Caco-2 (cell line): ENCODE data around the gene NRP1. TPM values are rescaled to one million over a fixed set of nuclear protein-coding genes. Genes with fewer than 3 reads are reported as not detected.
A peak's percentile ranks its signal among the peaks of the same experiment; 100 is the strongest.

Source experiments
- BruUV-seq: library from RNA; stranded (reverse); fragments of 400-500 nt; replicated peaks from 2 replicates; lab custom pipeline; 2021; lab: Mats Ljungman, UMichigan
- CTCF ChIA-PET: fragments of 300-600 bp; sonication (Branson Sonifier 250); formaldehyde crosslinking; loops from one replicate; lab custom pipeline; 2022; ENCODE audit warnings: antibody characterized with exemption; lab: Charles Lee
- POLR2A ChIA-PET: fragments of 300-600 bp; sonication (Branson Sonifier 250); formaldehyde crosslinking; loops from one replicate; lab custom pipeline; 2022; ENCODE audit warnings: antibody characterized with exemption; lab: Charles Lee
- DNase-seq, 2 experiments: peaks; one replicate each; pipeline versions ENCODE4 v3.0.0 to v3.0.0-alpha.2; 2020 to 2022
- H3K27me3 ChIP-seq: replicated peaks from 2 replicates; pipeline ENCODE4 v1.6.0; 2011; ENCODE audit warnings: low read length; ENCODE audit not compliant: control insufficient read depth, insufficient read depth
- H3K36me3 ChIP-seq: 2 replicates; pipeline ENCODE4 v1.5.1; 2011; ENCODE audit warnings: low read length; ENCODE audit not compliant: control insufficient read depth, insufficient read depth
- H3K4me1 ChIP-seq: fragments of 250-450 bp; sonication (Bioruptor Pico); 2 replicates; pipeline ENCODE4 v1.5.1; 2020; ENCODE audit warnings: mild to moderate bottlenecking
- H3K4me3 ChIP-seq: 2 replicates; pipeline ENCODE4 v1.5.1; 2011; ENCODE audit warnings: low read depth, mild to moderate bottlenecking, control low read depth, low read length
- H3K9me3 ChIP-seq: fragments of 250-450 bp; sonication (Bioruptor Pico); 2 replicates; pipeline ENCODE4 v1.5.1; 2020; ENCODE audit warnings: mild to moderate bottlenecking, moderate library complexity
- H3K27ac Mint-ChIP-seq: one replicate; pipeline ENCODE4 v1.8.0; 2022; ENCODE audit warnings: mixed read lengths; ENCODE audit not compliant: unreplicated experiment
- H3K27me3 Mint-ChIP-seq: one replicate; pipeline ENCODE4 v1.8.0; 2022; ENCODE audit warnings: mixed read lengths; ENCODE audit not compliant: insufficient read depth, unreplicated experiment
- H3K36me3 Mint-ChIP-seq: one replicate; pipeline ENCODE4 v1.8.0; 2022; ENCODE audit warnings: mild to moderate bottlenecking, mixed read lengths; ENCODE audit not compliant: insufficient read depth, unreplicated experiment
- H3K4me1 Mint-ChIP-seq: one replicate; pipeline ENCODE4 v1.8.0; 2022; ENCODE audit warnings: low read depth, mixed read lengths; ENCODE audit not compliant: unreplicated experiment
- H3K4me3 Mint-ChIP-seq: one replicate; pipeline ENCODE4 v1.8.0; 2022; ENCODE audit warnings: mild to moderate bottlenecking, moderate library complexity, mixed read lengths; ENCODE audit not compliant: unreplicated experiment
- H3K9me3 Mint-ChIP-seq: one replicate; pipeline ENCODE4 v1.8.0; 2022; ENCODE audit warnings: mixed read lengths; ENCODE audit not compliant: unreplicated experiment
- CTCF ChIP-seq, 2 experiments: fragments of 200-600 bp in 1 of 2; IDR thresholded peaks; 1 replicate in 1 of 2; 2 replicates in 1 of 2; pipeline versions ENCODE4 v1.5.1 to v1.8.0; 2011 to 2022; ENCODE audit warnings: antibody characterized with exemption in 1 of 2, control low read depth in 1 of 2, inconsistent platforms in 1 of 2, low read depth in 1 of 2, low read length in 1 of 2, mild to moderate bottlenecking in 1 of 2, moderate library complexity in 1 of 2; ENCODE audit not compliant: insufficient read depth in 1 of 2, severe bottlenecking in 1 of 2, unreplicated experiment in 1 of 2
- intact Hi-C: fragments of 100-400 bp; cut with micrococcal nuclease; formaldehyde crosslinking; loops from one replicate; pipeline ENCODE4 v1.10.0; 2022; ENCODE audit not compliant: unreplicated experiment
- total RNA-seq: library from RNA; stranded (reverse); gene quantifications from 2 replicates; pipeline ENCODE4 v1.2.3, GENCODE V29; 2022

NRP1 gene
- total RNA-seq, 1 experiment from 2014 or later, result 123 TPM

GRCh38 chr10:33189808-33190207 is 144.7 kb downstream of the NRP1 start:
- no peaks in the 10 kb centered on the region for H3K9me3 Mint-ChIP-seq
- intact Hi-C loops, result loop anchor here (10.0 kb wide), 3 partner anchors 315 to 1025 kb away; no protein-coding TSS in a partner anchor

GRCh38 chr10:33189363-33189762 is 145.1 kb downstream of the NRP1 start:
- Histone ChIP-seq H3K4me3 (no peak overlapping the region), H3K4me1 (peaks cover 10% of the 10 kb centered on the region), H3K9me3 (no peaks in the 10 kb centered on the region), H3K36me3 (no peaks in the 10 kb centered on the region), H3K27me3 (no peaks in the 10 kb centered on the region)
- peaks cover 55% of the 10 kb centered on the region for H3K36me3 Mint-ChIP-seq
- POLR2A ChIA-PET, result no interaction called here
- no peak for DNase-seq
- BruUV-seq, result no TSS peak
- H3K27ac Mint-ChIP-seq, result no peak overlapping the region
- CTCF ChIA-PET, result no interaction called here
- H3K9me3 Mint-ChIP-seq, result no peaks in the 10 kb centered on the region
- no peak for TF ChIP-seq CTCF (IDR thresholded peaks at IDR 0.05; ENCODE audit: insufficient read depth in 1 of 2, low read depth in 1 of 2, low read length in 1 of 2, severe bottlenecking in 1 of 2, unreplicated experiment in 1 of 2)
- H3K4me1 Mint-ChIP-seq, result peaks cover 9% of the 10 kb centered on the region
- no peaks in the 10 kb centered on the region for H3K27me3 Mint-ChIP-seq
- H3K4me3 Mint-ChIP-seq, result no peak overlapping the region
- intact Hi-C loops, result no loop called here

More at GRCh38 chr10:33189808-33190207, 144.7 kb downstream of the NRP1 start:
- no peak for TF ChIP-seq CTCF (IDR thresholded peaks at IDR 0.05; ENCODE audit: insufficient read depth in 1 of 2, low read depth in 1 of 2, low read length in 1 of 2, severe bottlenecking in 1 of 2, unreplicated experiment in 1 of 2)
- no peak overlapping the region for H3K4me3 ChIP-seq
- POLR2A ChIA-PET, result no interaction called here
- peak overlapping the region; percentile 23 for H3K27ac Mint-ChIP-seq
- no peaks in the 10 kb centered on the region for H3K9me3 ChIP-seq
- H3K36me3 ChIP-seq, result no peaks in the 10 kb centered on the region
- H3K4me1 ChIP-seq, result peaks cover 15% of the 10 kb centered on the region
- H3K27me3 ChIP-seq, result no peaks in the 10 kb centered on the region
- CTCF ChIA-PET, result no interaction called here
- DNase-seq, result no peak
- no peaks in the 10 kb centered on the region for H3K27me3 Mint-ChIP-seq
- no TSS peak for BruUV-seq
- no peak overlapping the region for H3K4me3 Mint-ChIP-seq
- H3K36me3 Mint-ChIP-seq, result peaks cover 59% of the 10 kb centered on the region
- H3K4me1 Mint-ChIP-seq, result peaks cover 13% of the 10 kb centered on the region

- intact Hi-C loops, result no loop called here
- no peak overlapping the region for H3K4me3 Mint-ChIP-seq
- no peaks in the 10 kb centered on the region for H3K9me3 Mint-ChIP-seq
- ChIA-PET POLR2A (no interaction called here), CTCF (no interaction called here)
- H3K4me1 Mint-ChIP-seq, result no peaks in the 10 kb centered on the region
- Histone ChIP-seq H3K4me1 (no peaks in the 10 kb centered on the region), H3K36me3 (no peaks in the 10 kb centered on the region), H3K4me3 (no peak overlapping the region), H3K9me3 (no peaks in the 10 kb centered on the region), H3K27me3 (no peaks in the 10 kb centered on the region)
- BruUV-seq, result no TSS peak
- no peak overlapping the region for H3K27ac Mint-ChIP-seq
- peaks cover 63% of the 10 kb centered on the region for H3K36me3 Mint-ChIP-seq
- no peak for DNase-seq
- no peaks in the 10 kb centered on the region for H3K27me3 Mint-ChIP-seq
- no peak for TF ChIP-seq CTCF (IDR thresholded peaks at IDR 0.05; ENCODE audit: insufficient read depth in 1 of 2, low read depth in 1 of 2, low read length in 1 of 2, severe bottlenecking in 1 of 2, unreplicated experiment in 1 of 2)
Measured at GRCh38 chr10:33187427-33187999, 147.0 kb downstream of the NRP1 start.
